Erythroblast (primary cell): ENCODE measurements around the gene SMAD2.
"Not testable (repeated sequence)": the region's sequence is repeated elsewhere in the genome, so short reads cannot be mapped to it uniquely, and the experiment has no call there.

Experiments used
- DNase-seq, 2 experiments: peaks; one replicate each; lab custom pipeline; 2025; lab: John Stamatoyannopoulos, UW
- GATA1 ChIP-seq: IDR thresholded peaks from 2 replicates; pipeline ENCODE4 v1.6.1; 2011; ENCODE audit warnings: low read depth, mild to moderate bottlenecking, control low read depth, low read length, moderate library complexity
- POLR2A ChIP-seq: IDR thresholded peaks from 2 replicates; pipeline ENCODE4 v1.6.1; 2011; ENCODE audit warnings: mild to moderate bottlenecking, low read length

SMAD2 gene

DNA sequence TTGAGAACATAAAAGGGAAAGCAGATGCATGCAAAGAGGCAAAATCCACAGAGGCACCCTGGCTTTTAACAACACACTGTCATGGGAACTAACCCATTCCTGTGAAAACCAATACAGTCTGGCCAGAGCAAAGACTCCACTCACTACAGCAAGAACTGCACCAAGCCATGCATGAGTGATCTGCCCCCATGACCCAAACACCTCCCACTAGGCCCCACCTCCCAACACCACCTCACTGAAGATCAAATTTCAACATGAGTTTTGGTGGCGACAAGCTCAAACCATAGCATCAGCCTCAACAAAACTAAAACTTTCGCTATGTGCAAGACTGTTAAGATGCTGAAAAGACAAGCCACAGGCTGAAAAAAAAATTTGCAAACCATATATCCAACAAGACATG lies 162.8 kb downstream of the SMAD2 start:
- TF ChIP-seq GATA1 (no peak), POLR2A (no peak)
- no peak for DNase-seq

GRCh38 chr18:47767198-47767597 lies 163.3 kb downstream of the SMAD2 start:
- not testable (repeated sequence) for DNase-seq
